HCT116 (cell line): ENCODE measurements around the gene CDYL. TPM values are rescaled to one million over a fixed set of nuclear protein-coding genes. Genes with fewer than 3 reads are reported as not detected.

ENCODE experiments used
- ATAC-seq: fragments of 200-7000 bp; cut with Tn5 transposase; 2 replicates; pipeline ENCODE4 v1.9.1; 2020; ENCODE audit warnings: mild to moderate bottlenecking, moderate library complexity
- BruUV-seq: library from RNA; stranded (reverse); fragments of 400-500 nt; replicated peaks from 2 replicates; lab custom pipeline; 2021; lab: Mats Ljungman, UMichigan
- CTCF ChIA-PET: fragments of 300-600 bp; sonication (Branson Sonifier 250); formaldehyde crosslinking; loops from one replicate; lab custom pipeline; 2021; ENCODE audit warnings: antibody characterized with exemption; lab: Charles Lee
- POLR2A ChIA-PET: fragments of 300-600, 350-600 bp; sonication (Branson Sonifier 250); formaldehyde crosslinking; loops from one replicate; lab custom pipeline; 2021; ENCODE audit warnings: antibody characterized with exemption; lab: Charles Lee
- RAD21 ChIA-PET, 2 experiments: fragments of 300-600 bp; sonication (Branson Sonifier 250); formaldehyde crosslinking; loops; one replicate each; lab custom pipeline; 2023; ENCODE audit warnings: low total read pairs in 2 of 2; ENCODE audit not compliant: uncharacterized antibody in 2 of 2, unreplicated experiment in 2 of 2, low non-redundant PET in 1 of 2; lab: Charles Lee
- DNase-seq: peaks from one replicate; pipeline ENCODE4 v3.0.0-alpha.2; 2010; ENCODE audit warnings: low read depth, low spot score
- H2AFZ ChIP-seq: fragments of 200-600 bp; shearing (Covaris generic), sonication (generic); 2 replicates; pipeline ENCODE4 v1.6.1; 2017; ENCODE audit warnings: low read depth, mixed run types, mixed read lengths, antibody characterized with exemption, low read length; ENCODE audit not compliant: poor library complexity, severe bottlenecking
- H3K27ac ChIP-seq: 2 replicates; pipeline ENCODE4 v1.5.1; 2012; ENCODE audit warnings: low read depth, low read length
- H3K27me3 ChIP-seq: fragments of 200-600 bp; sonication (generic); 2 replicates; pipeline ENCODE4 v1.6.1; 2016; ENCODE audit warnings: mixed run types, low read length, mixed read lengths; ENCODE audit not compliant: insufficient read depth
- H3K36me3 ChIP-seq, 2 experiments: fragments of 200-500 bp in 1 of 2; fragments of 200-600 bp in 1 of 2; sonication (Bioruptor generic) in 1 of 2; sonication (generic) in 1 of 2; 2 replicates each; pipeline versions ENCODE4 v1.5.1 to v1.6.1; 2014 to 2016; ENCODE audit warnings: low read length in 2 of 2, inconsistent platforms in 1 of 2, mixed read lengths in 1 of 2, mixed run types in 1 of 2; ENCODE audit not compliant: insufficient read depth in 2 of 2, control insufficient read depth in 1 of 2
- H3K4me1 ChIP-seq, 2 experiments: fragments of 200-600 bp in 1 of 2; sonication (generic) in 1 of 2; 2 replicates each; pipeline versions ENCODE4 v1.5.1 to v1.6.1; 2012 to 2017; ENCODE audit warnings: low read length in 2 of 2, inconsistent platforms in 1 of 2, mild to moderate bottlenecking in 1 of 2, mixed read lengths in 1 of 2, mixed run types in 1 of 2, moderate library complexity in 1 of 2; ENCODE audit not compliant: insufficient read depth in 2 of 2, control insufficient read depth in 1 of 2
- H3K4me2 ChIP-seq: fragments of 200-600 bp; sonication (generic); 2 replicates; pipeline ENCODE4 v1.6.1; 2017; ENCODE audit warnings: mixed run types, low read length, mixed read lengths
- H3K4me3 ChIP-seq, 2 experiments: fragments of 200-600 bp in 1 of 2; sonication (generic) in 1 of 2; replicated peaks in 1 of 2; 2 replicates each; pipeline ENCODE4 v1.5.1; 2011 to 2016; ENCODE audit warnings: low read length in 2 of 2, control low read depth in 1 of 2, low read depth in 1 of 2, mild to moderate bottlenecking in 1 of 2, mixed read lengths in 1 of 2, mixed run types in 1 of 2
- H3K79me2 ChIP-seq: fragments of 200-600 bp; sonication (generic); 2 replicates; pipeline ENCODE4 v1.6.1; 2017; ENCODE audit warnings: mild to moderate bottlenecking, mixed run types, low read length, moderate library complexity, mixed read lengths; ENCODE audit not compliant: insufficient read depth
- H3K9ac ChIP-seq: fragments of 200-600 bp; sonication (generic); 2 replicates; pipeline ENCODE4 v1.6.1; 2016; ENCODE audit warnings: low read length, mixed read lengths
- H3K9me2 ChIP-seq: fragments of 200-600 bp; sonication (generic), shearing (Covaris generic); 2 replicates; pipeline ENCODE4 v1.6.1; 2017; ENCODE audit warnings: mixed run types, mild to moderate bottlenecking, moderate library complexity; ENCODE audit not compliant: insufficient read depth
- H3K9me3 ChIP-seq, 2 experiments: fragments of 200-500 bp in 1 of 2; fragments of 200-600 bp in 1 of 2; sonication (Bioruptor generic) in 1 of 2; sonication (generic) in 1 of 2; 2 replicates each; pipeline ENCODE4 v1.6.1; 2014 to 2017; ENCODE audit warnings: low read length in 2 of 2, mixed read lengths in 2 of 2, inconsistent platforms in 1 of 2, low read depth in 1 of 2, mild to moderate bottlenecking in 1 of 2, mixed run types in 1 of 2, moderate library complexity in 1 of 2; ENCODE audit not compliant: control insufficient read depth in 1 of 2, insufficient read depth in 1 of 2
- H4K20me1 ChIP-seq: fragments of 200-600 bp; sonication (generic), shearing (Covaris generic); 2 replicates; pipeline ENCODE4 v1.6.1; 2017; ENCODE audit warnings: mixed run types, mild to moderate bottlenecking, moderate library complexity; ENCODE audit not compliant: insufficient read depth
- ATF3 ChIP-seq: IDR thresholded peaks from 2 replicates; pipeline ENCODE4 v1.6.1; 2012
- CBX3 ChIP-seq: IDR thresholded peaks from 2 replicates; pipeline ENCODE4 v1.6.1; 2012; ENCODE audit warnings: low read depth
- CEBPB ChIP-seq: IDR thresholded peaks from 2 replicates; pipeline ENCODE4 v1.6.1; 2012; ENCODE audit warnings: low read depth
- CTCF ChIP-seq, 3 experiments: fragments of 200-600 bp in 1 of 3; sonication (generic) in 1 of 3; IDR thresholded peaks in 2 of 3; conservative IDR thresholded peaks in 1 of 3; 2 replicates each; pipeline ENCODE4 v1.5.1; 2012 to 2017; ENCODE audit warnings: low read depth in 2 of 3, low read length in 2 of 3, antibody characterized with exemption in 1 of 3, borderline replicate concordance in 1 of 3, control low read depth in 1 of 3, mild to moderate bottlenecking in 1 of 3, mixed read lengths in 1 of 3, mixed run types in 1 of 3, moderate library complexity in 1 of 3; ENCODE audit not compliant: insufficient read depth in 1 of 3
- EGR1 ChIP-seq: IDR thresholded peaks from 2 replicates; pipeline ENCODE4 v1.6.1; 2012; ENCODE audit warnings: low read depth
- ELF1 ChIP-seq: IDR thresholded peaks from 2 replicates; pipeline ENCODE4 v1.6.1; 2012; ENCODE audit warnings: low read depth, borderline replicate concordance
- EZH2phosphoT487 ChIP-seq: fragments of 200-600 bp; IDR thresholded peaks from 2 replicates; pipeline ENCODE4 v1.6.1; 2018; ENCODE audit warnings: antibody characterized with exemption, borderline replicate concordance
- JUND ChIP-seq: IDR thresholded peaks from 2 replicates; pipeline ENCODE4 v1.6.1; 2012
- POLR2A ChIP-seq: IDR thresholded peaks from 2 replicates; pipeline ENCODE4 v1.7.0; 2011; ENCODE audit warnings: borderline replicate concordance; ENCODE audit not compliant: insufficient read depth, insufficient read length; ENCODE audit errors: extremely low read depth
- POLR2AphosphoS5 ChIP-seq: IDR thresholded peaks from 2 replicates; pipeline ENCODE4 v1.6.1; 2011; ENCODE audit warnings: mild to moderate bottlenecking, low read depth, low read length, moderate library complexity
- RAD21 ChIP-seq: IDR thresholded peaks from 2 replicates; pipeline ENCODE4 v1.6.1; 2012; ENCODE audit warnings: low read depth, mild to moderate bottlenecking
- REST ChIP-seq: IDR thresholded peaks from 2 replicates; pipeline ENCODE4 v1.6.1; 2012; ENCODE audit warnings: low read depth
- SIN3A ChIP-seq: IDR thresholded peaks from 2 replicates; pipeline ENCODE4 v1.6.1; 2012; ENCODE audit warnings: low read depth
- SP1 ChIP-seq: IDR thresholded peaks from 2 replicates; pipeline ENCODE4 v1.6.1; 2012; ENCODE audit warnings: low read depth
- SRF ChIP-seq: IDR thresholded peaks from 2 replicates; pipeline ENCODE4 v1.6.1; 2012; ENCODE audit warnings: low read depth
- TCF7L2 ChIP-seq: IDR thresholded peaks from 2 replicates; pipeline ENCODE4 v1.7.0; 2011; ENCODE audit warnings: borderline replicate concordance, inconsistent platforms; ENCODE audit not compliant: insufficient read depth, insufficient read length; ENCODE audit errors: extremely low read depth
- YY1 ChIP-seq: IDR thresholded peaks from 2 replicates; pipeline ENCODE4 v1.6.1; 2011; ENCODE audit warnings: low read length, low read depth, moderate library complexity, mild to moderate bottlenecking; ENCODE audit not compliant: insufficient replicate concordance; ENCODE audit errors: extremely low read depth
- ZBTB33 ChIP-seq: IDR thresholded peaks from 2 replicates; pipeline ENCODE4 v1.6.1; 2011; ENCODE audit warnings: mild to moderate bottlenecking, low read length, moderate library complexity; ENCODE audit not compliant: insufficient replicate concordance; ENCODE audit errors: extremely low read depth
- ZFX ChIP-seq: fragments of 450-650 bp; IDR thresholded peaks from 2 replicates; pipeline ENCODE4 v1.6.1; 2017
- intact Hi-C: fragments of 100-400 bp; cut with micrococcal nuclease; formaldehyde crosslinking; loops from 2 replicates; pipeline ENCODE4 v1.10.0; 2022
- total RNA-seq: library from RNA; stranded (reverse); gene quantifications from one replicate; pipeline ENCODE4 v1.2.1, GENCODE V29; 2021; ENCODE audit not compliant: unreplicated experiment

The CDYL gene
- total RNA-seq, 1 experiment from 2014 or later, result 42.6 TPM

GRCh38 chr6:4797587-4797986 is 21.4 kb downstream of the CDYL start:
- H3K9ac ChIP-seq, result no peak overlapping the region
- POLR2A ChIA-PET, result no interaction called here
- H3K4me2 ChIP-seq, result no peak overlapping the region
- TF ChIP-seq SRF (no peak), SP1 (no peak), ZFX (no peak), EGR1 (no peak), REST (no peak), ELF1 (no peak), JUND (no peak), TCF7L2 (no peak), CBX3 (no peak), POLR2AphosphoS5 (no peak), CTCF (IDR thresholded peaks at IDR 0.05 in 2 of 3, conservative IDR thresholded peaks at IDR 0.05 in 1 of 3; ENCODE audit: borderline replicate concordance in 1 of 3, insufficient read depth in 1 of 3, low read depth in 2 of 3, low read length in 2 of 3) (no peak), RAD21 (no peak), ZBTB33 (no peak), POLR2A (no peak), ATF3 (no peak), YY1 (no peak), EZH2phosphoT487 (no peak), SIN3A (no peak), CEBPB (no peak)
- H3K79me2 ChIP-seq, result peaks cover 100% of the 10 kb centered on the region
- CTCF ChIA-PET, result no interaction called here
- no TSS peak for BruUV-seq
- peaks cover 0 to 4% of the 10 kb centered on the region in 2 experiments; a peak in 1 of 4 replicates for H3K9me3 ChIP-seq
- no peak for ATAC-seq
- no peak overlapping the region for H3K4me3 ChIP-seq
- peaks cover 13% of the 10 kb centered on the region; the same call in 1 of the 2 replicates for H4K20me1 ChIP-seq
- intact Hi-C loops, result no loop called here
- H3K9me2 ChIP-seq, result no peaks in the 10 kb centered on the region
- H3K4me1 ChIP-seq, result no peaks in the 10 kb centered on the region
- H3K27ac ChIP-seq, result no peak overlapping the region
- no peaks in the 10 kb centered on the region for H3K27me3 ChIP-seq
- no peak for DNase-seq
- RAD21 ChIA-PET, result no interaction called here
- no peaks in the 10 kb centered on the region for H3K36me3 ChIP-seq
- no peak overlapping the region for H2AFZ ChIP-seq
